ENCODE measurements around the gene FAM53B. TPM values are rescaled to one million over a fixed set of nuclear protein-coding genes. Genes with fewer than 3 reads are reported as not detected.

Gene FAM53B
- total RNA-seq, 1 donor = 13.4 TPM

DNA sequence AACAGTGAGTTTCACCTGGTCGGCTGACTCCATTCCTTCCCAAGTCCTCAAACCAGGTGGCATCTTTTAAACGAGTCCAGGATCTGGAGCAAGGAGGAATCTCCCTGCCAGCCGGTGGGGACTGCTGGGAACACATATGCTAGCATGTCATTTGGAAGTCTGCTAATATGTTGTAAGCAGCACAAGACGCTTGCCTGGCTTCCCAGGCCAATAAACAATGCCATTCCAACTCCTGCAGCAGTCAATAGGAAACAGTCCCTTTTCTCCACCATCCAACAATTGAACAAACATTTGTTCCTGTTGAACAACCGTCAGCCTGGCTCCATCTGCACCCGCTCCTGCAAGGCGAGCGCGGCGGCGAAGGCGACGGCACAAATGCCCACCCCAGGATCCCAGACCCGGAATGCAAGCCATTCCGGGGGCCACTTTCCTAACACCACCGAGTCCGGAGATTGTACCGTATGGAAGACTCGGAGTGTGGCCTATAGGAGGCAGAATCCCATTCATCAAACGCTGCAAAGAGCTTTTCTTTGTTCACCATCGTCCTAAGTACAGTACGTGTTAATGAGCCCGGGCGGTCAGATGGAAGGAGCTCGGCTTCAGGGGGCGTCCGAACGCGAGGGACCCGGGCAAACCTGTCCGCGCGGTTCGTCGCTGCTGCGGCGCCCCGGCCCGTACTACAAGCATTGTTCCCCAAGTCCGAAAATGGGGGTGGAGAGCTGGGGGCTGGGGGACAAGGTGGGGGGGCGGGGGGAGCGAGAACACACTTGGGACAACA lies 1.6 kb downstream of the FAM53B start:
- peak; percentile 49 for DNase-seq (ENCODE audit: low read depth)
- TF ChIP-seq, protein P1, sequence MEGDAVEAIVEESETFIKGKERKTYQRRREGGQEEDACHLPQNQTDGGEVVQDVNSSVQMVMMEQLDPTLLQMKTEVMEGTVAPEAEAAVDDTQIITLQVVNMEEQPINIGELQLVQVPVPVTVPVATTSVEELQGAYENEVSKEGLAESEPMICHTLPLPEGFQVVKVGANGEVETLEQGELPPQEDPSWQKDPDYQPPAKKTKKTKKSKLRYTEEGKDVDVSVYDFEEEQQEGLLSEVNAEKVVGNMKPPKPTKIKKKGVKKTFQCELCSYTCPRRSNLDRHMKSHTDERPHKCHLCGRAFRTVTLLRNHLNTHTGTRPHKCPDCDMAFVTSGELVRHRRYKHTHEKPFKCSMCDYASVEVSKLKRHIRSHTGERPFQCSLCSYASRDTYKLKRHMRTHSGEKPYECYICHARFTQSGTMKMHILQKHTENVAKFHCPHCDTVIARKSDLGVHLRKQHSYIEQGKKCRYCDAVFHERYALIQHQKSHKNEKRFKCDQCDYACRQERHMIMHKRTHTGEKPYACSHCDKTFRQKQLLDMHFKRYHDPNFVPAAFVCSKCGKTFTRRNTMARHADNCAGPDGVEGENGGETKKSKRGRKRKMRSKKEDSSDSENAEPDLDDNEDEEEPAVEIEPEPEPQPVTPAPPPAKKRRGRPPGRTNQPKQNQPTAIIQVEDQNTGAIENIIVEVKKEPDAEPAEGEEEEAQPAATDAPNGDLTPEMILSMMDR (IDR thresholded peaks at IDR 0.05; ENCODE audit: insufficient read depth, low read depth, low read length) = peak; percentile 31
- peak overlapping the region; percentile 77 for H3K4me3 ChIP-seq (ENCODE audit: low read depth, low read length)

DNA sequence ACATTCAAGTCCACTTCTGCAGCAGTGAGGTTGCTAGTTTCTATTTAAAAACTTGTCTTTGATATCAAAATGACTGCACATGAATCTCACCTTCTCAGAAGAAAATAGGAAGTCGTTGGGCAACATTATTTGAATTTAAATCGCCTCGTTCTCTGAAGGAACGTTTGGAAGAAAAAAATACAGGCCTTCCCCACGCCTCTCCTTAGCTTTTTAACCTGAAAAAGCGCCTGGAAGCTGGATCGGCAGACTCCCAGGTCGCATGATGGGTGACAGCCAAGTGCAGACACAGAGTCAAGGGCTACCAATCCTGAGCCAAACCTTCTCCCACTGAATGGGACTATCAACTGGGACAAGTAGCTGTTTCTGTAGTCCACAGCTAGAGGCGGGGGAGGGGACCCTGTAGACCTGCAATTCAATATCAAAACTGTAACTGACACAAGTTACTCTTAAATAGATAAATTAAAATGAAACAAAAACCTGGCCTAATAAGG lies 2.2 kb downstream of the FAM53B start:
- DNase-seq (ENCODE audit: low read depth) = no peak
- TF ChIP-seq, protein P1 (IDR thresholded peaks at IDR 0.05; ENCODE audit: insufficient read depth, low read depth, low read length) = no peak
- H3K4me3 ChIP-seq (ENCODE audit: low read depth, low read length) = peak overlapping the region; percentile 77

DNA sequence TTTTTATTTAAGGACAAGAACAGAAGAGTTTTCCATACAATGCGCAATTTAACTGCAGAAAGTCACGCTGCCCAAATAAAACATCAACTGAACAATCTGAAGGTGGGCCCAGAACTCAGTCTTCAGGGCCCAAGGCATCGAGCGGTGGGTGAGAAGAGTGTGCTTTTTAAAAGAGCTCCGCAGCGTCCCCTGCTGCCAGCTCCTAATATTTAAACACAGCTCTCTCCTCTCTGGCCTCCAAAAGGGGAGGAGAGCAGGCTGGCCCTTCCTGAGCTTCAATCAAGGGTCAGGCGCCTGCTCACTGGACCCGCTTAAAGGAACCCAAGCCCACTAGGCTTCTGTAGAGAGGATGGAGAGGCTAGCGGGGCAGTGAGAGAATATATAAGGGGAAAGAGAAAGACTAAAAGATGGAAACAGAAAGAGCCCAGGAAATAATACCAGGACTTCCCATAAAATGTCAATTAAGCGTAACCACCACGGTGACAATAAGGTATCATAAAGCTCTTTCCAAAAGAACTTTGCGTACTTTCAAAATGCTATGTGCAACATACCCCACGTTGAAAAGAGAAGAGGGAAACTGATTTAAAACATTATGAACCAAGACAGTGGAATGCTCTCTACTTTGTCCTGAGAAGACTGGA lies 2.8 kb downstream of the FAM53B start:
- DNase-seq (ENCODE audit: low read depth) = peak; percentile 86
- H3K4me3 ChIP-seq (ENCODE audit: low read depth, low read length) = no peak overlapping the region
- TF ChIP-seq, protein P1 (IDR thresholded peaks at IDR 0.05; ENCODE audit: insufficient read depth, low read depth, low read length) = peak; percentile 82

DNA sequence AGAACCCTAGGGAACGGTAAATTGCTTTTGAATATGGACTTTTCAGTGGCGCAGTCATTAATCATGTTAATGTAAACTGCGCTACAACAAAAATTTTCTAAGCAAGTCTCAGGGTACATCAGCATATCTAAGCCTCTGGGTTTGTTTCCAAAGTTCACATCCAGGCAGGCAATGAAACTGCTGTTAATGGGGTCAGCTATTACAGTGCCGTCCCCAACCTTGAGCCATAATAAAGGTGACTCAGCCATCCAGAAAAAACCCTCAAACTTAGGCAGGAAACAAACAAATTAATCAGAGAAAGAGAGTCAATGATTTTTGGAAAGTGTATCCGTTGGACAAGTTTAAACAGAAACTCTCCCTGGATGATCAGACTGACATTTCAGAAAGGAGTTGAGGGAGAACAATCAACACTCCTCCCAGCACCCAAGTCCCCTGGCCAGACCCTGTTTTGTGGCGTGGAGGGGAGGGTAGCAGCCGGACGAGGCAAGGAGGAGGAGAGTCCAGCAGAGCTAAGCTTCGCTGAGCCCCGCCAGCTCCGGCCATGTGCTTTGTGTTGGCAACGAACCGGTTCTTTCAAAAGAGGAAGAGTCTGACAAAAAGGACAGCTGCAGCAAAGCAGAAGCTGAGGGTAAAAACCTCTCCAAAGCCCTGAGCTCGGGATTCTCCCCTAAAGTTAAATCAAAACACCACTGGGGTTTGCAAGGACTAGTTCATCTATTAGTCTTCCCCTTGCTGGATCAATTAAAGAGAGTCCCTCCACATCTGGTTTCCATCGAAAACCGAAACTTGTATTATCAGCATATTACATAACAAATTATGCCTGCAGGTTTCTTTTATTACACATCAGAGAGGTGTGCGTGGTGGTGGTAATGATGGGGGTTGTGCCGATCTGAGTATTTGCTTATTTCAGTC lies 3.6 kb downstream of the FAM53B start:
- peak; percentile 92 for DNase-seq (ENCODE audit: low read depth)
- TF ChIP-seq, protein P1 (IDR thresholded peaks at IDR 0.05; ENCODE audit: insufficient read depth, low read depth, low read length) = no peak
- peak overlapping the region; percentile 32 for H3K4me3 ChIP-seq (ENCODE audit: low read depth, low read length)

DNA sequence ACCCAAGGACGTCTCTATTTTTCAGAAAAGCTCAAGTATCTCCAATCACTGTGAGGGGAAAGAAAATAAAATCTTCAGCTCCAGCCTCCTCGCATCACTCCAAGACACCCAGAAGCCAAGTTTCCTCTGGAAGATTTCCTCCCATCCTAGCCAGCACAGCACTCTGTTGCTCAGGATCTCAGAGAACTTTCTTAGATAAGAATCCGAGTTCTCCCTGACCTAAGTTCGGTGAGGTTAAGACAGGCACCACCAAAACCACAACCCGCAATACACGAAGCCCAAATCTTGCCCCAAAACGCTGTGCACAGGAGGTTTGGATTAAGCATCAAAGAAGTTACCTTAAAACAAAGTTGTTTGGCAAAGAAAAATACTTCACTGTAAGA lies 4.2 kb downstream of the FAM53B start:
- TF ChIP-seq, protein P1 (IDR thresholded peaks at IDR 0.05; ENCODE audit: insufficient read depth, low read depth, low read length) = no peak
- H3K4me3 ChIP-seq (ENCODE audit: low read depth, low read length) = peak overlapping the region; percentile 32
- DNase-seq (ENCODE audit: low read depth) = no peak

DNA sequence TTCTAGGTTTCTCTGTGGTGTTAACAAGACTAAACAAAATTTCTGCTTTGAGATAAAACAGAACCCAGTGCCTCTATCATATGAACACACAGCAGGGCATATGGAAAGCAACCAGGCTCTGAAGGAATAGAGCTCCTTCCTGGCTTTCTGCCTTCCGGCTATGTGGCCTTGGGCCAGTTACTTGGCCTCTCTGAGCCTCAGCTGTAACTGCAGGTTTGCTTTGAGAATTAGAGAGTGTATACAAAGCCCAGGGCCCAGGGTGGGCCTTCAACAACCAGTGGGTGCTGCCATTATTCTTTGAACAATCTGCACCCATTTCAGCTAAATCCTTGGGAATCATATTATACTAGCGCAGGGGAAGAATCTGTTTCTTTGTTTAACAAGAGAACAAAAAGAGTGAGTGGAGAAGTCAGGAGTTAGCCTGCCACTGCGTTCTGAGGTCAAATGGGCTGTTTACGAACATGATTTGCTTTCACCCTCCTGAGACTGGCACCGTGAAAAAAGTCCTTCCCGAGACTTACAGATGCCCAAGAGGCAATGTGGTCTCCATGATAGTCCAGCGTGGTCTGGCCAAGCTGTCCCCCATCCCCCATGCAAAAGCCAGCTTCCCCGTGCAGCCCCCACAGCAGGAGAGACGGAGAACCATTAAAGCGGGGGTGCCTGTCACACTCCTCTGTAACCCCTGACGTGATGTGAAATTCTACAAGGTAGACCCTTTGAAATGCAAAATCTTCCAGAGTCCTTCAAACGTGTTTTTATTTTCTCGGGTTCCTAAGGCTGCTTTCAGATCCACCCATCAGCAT lies 4.9 kb downstream of the FAM53B start:
- TF ChIP-seq, protein P1 (IDR thresholded peaks at IDR 0.05; ENCODE audit: insufficient read depth, low read depth, low read length) = no peak
- H3K4me3 ChIP-seq (ENCODE audit: low read depth, low read length) = no peak overlapping the region
- peak; percentile 87 for DNase-seq (ENCODE audit: low read depth)
